Pons (tissue), 1 donor: ENCODE data around the gene PGA5.
"Not testable (repeated sequence)": the region's sequence is repeated elsewhere in the genome, so short reads cannot be mapped to it uniquely, and the experiment has no call there.

Experiments used
- DNase-seq: peaks from one replicate; pipeline ENCODE4 v3.0.0-alpha.2; 2016; ENCODE audit warnings: low spot score

Gene PGA5

GRCh38 chr11:61240875-61241274, at the start of gene PGA5:
TSS of gene PGA5 (plus strand) at chr11:61241175. CDS start at chr11:61241227, 52 bp downstream.
- not testable (repeated sequence) for DNase-seq

GRCh38 chr11:61193596-61193995, 47.4 kb upstream of the PGA5 start:
- no peak for DNase-seq

GRCh38 chr11:61194169-61194671, 46.8 kb upstream of the PGA5 start:
- DNase-seq: no peak

GRCh38 chr11:61194981-61195695, 45.8 kb upstream of the PGA5 start:
- no peak for DNase-seq

GRCh38 chr11:61195719-61196118, 45.3 kb upstream of the PGA5 start:
- no peak for DNase-seq

- no peak for DNase-seq
These were observed 42.6 kb upstream of the PGA5 start for GRCh38 chr11:61198361-61198760.

GRCh38 chr11:61198948-61199523, 41.9 kb upstream of the PGA5 start:
- no peak for DNase-seq

GRCh38 chr11:61201476-61201875, 39.5 kb upstream of the PGA5 start:
- DNase-seq: no peak

- DNase-seq: not testable (repeated sequence)
These were observed 37.8 kb upstream of the PGA5 start, which contains the start of gene PGA3 for GRCh38 chr11:61202950-61203746. TSS of gene PGA3 (plus strand) at chr11:61203515. CDS start at chr11:61203565, 50 bp downstream.

GRCh38 chr11:61203873-61204272, 37.1 kb upstream of the PGA5 start:
- not testable (repeated sequence) for DNase-seq

- DNase-seq: not testable (repeated sequence)
These were observed 36.4 kb upstream of the PGA5 start for GRCh38 chr11:61204502-61205059.

- not testable (repeated sequence) for DNase-seq
These were observed 33.2 kb upstream of the PGA5 start for GRCh38 chr11:61207636-61208310.

GRCh38 chr11:61210629-61211028, 30.3 kb upstream of the PGA5 start:
- DNase-seq: not testable (repeated sequence)

GRCh38 chr11:61211327-61211952, 29.5 kb upstream of the PGA5 start:
- DNase-seq: not testable (repeated sequence)

- not testable (repeated sequence) for DNase-seq
These were observed 28.8 kb upstream of the PGA5 start for GRCh38 chr11:61212202-61212601.

- DNase-seq: not testable (repeated sequence)
These were observed 27.2 kb upstream of the PGA5 start for GRCh38 chr11:61213711-61214324.

- not testable (repeated sequence) for DNase-seq
These were observed 22.7 kb upstream of the PGA5 start for GRCh38 chr11:61218306-61218705.

- DNase-seq: not testable (repeated sequence)
These were observed 22.0 kb upstream of the PGA5 start for GRCh38 chr11:61219016-61219415.

- not testable (repeated sequence) for DNase-seq
These were observed 18.9 kb upstream of the PGA5 start, which contains the start of gene PGA4 for GRCh38 chr11:61222047-61222446. TSS of gene PGA4 (plus strand) at chr11:61222347. CDS start at chr11:61222401, 54 bp downstream.

GRCh38 chr11:61222692-61223091, 18.3 kb upstream of the PGA5 start:
- not testable (repeated sequence) for DNase-seq
